GM23248 (cell line): ENCODE measurements around the gene TNNI2. TPM values are rescaled to one million over a fixed set of nuclear protein-coding genes. Genes with fewer than 3 reads are reported as not detected.
A peak's percentile ranks its signal among the peaks of the same experiment; 100 is the strongest.

Experiments used
- DNase-seq: peaks from one replicate; pipeline ENCODE4 v3.0.0-alpha.2; 2015
- H2AFZ ChIP-seq: fragments of 200-600 bp; sonication (generic); 2 replicates; pipeline ENCODE4 v1.6.1; 2016; ENCODE audit warnings: antibody characterized with exemption
- H3F3A ChIP-seq: fragments of 200-600 bp; sonication (generic); 2 replicates; pipeline ENCODE4 v1.6.1; 2016; ENCODE audit warnings: mild to moderate bottlenecking, antibody characterized with exemption, mixed run types; ENCODE audit not compliant: insufficient read depth
- H3K27ac ChIP-seq: fragments of 200-600 bp; sonication (generic); 2 replicates; pipeline ENCODE4 v1.5.1; 2016; ENCODE audit warnings: mild to moderate bottlenecking
- H3K27me3 ChIP-seq: fragments of 200-600 bp; sonication (generic); replicated peaks from 2 replicates; pipeline ENCODE4 v1.6.1; 2016; ENCODE audit warnings: mild to moderate bottlenecking; ENCODE audit not compliant: insufficient read depth
- H3K36me3 ChIP-seq: fragments of 200-600 bp; sonication (generic); 2 replicates; pipeline ENCODE4 v1.6.1; 2016; ENCODE audit warnings: low read depth, mild to moderate bottlenecking
- H3K4me1 ChIP-seq: fragments of 200-600 bp; sonication (generic); 2 replicates; pipeline ENCODE4 v1.6.1; 2016; ENCODE audit warnings: mild to moderate bottlenecking; ENCODE audit not compliant: insufficient read depth
- H3K4me2 ChIP-seq: fragments of 200-600 bp; sonication (generic); one replicate; pipeline ENCODE4 v1.6.1; 2016; ENCODE audit warnings: mild to moderate bottlenecking; ENCODE audit not compliant: unreplicated experiment
- H3K4me3 ChIP-seq: fragments of 200-600 bp; sonication (generic); 2 replicates; pipeline ENCODE4 v1.5.1; 2016; ENCODE audit warnings: mild to moderate bottlenecking
- H3K79me2 ChIP-seq: fragments of 200-600 bp; sonication (generic); 2 replicates; pipeline ENCODE4 v1.6.1; 2016; ENCODE audit warnings: mild to moderate bottlenecking; ENCODE audit not compliant: insufficient read depth
- H3K9ac ChIP-seq: fragments of 200-600 bp; sonication (generic); 2 replicates; pipeline ENCODE4 v1.6.1; 2016; ENCODE audit warnings: mild to moderate bottlenecking
- H3K9me2 ChIP-seq: fragments of 200-600 bp; sonication (generic); 2 replicates; pipeline ENCODE4 v1.6.1; 2016; ENCODE audit warnings: mixed run types, mild to moderate bottlenecking, moderate library complexity; ENCODE audit not compliant: insufficient read depth
- H3K9me3 ChIP-seq: fragments of 200-600 bp; sonication (generic); one replicate; pipeline ENCODE4 v1.6.1; 2017; ENCODE audit warnings: low read depth
- H4K20me1 ChIP-seq: fragments of 200-600 bp; sonication (generic); 2 replicates; pipeline ENCODE4 v1.6.0; 2016; ENCODE audit not compliant: insufficient read depth
- EZH2 ChIP-seq: fragments of 200-600 bp; sonication (generic); IDR thresholded peaks from 2 replicates; pipeline ENCODE4 v1.6.1; 2018; ENCODE audit warnings: antibody characterized with exemption, mild to moderate bottlenecking; ENCODE audit not compliant: insufficient read depth, poor library complexity, severe bottlenecking
- EZH2phosphoT487 ChIP-seq: fragments of 200-600 bp; sonication (generic); IDR thresholded peaks from 2 replicates; pipeline ENCODE4 v1.6.1; 2018; ENCODE audit warnings: antibody characterized with exemption, moderate library complexity, mild to moderate bottlenecking, low read depth; ENCODE audit not compliant: insufficient read depth
- WGBS, 2 experiments: methylation state at CpG; one replicate each; pipeline ENCODE4 v1.1.6; 2015 to 2017; ENCODE audit warnings: low lambda C conversion rate in 2 of 2, low coverage in 1 of 2; ENCODE audit errors: missing lambda C conversion rate in 2 of 2; 5-methylcytosine and 5-hydroxymethylcytosine counted together
- in situ Hi-C: fragments of 300-500 bp; cut with MboI; formaldehyde crosslinking; loops from 2 replicates; pipeline ENCODE4 v1.15.0; 2020
- polyA plus RNA-seq: library from polyadenylated mRNA; unstranded; fragments of >200 nt; fragmentation: Nextera tagmentation; extraction: Ambion mirVana; gene quantifications from 2 replicates; pipeline ENCODE4 v1.2.1, GENCODE V29; 2016
- total RNA-seq: library from RNA; depleted of rRNA; stranded (reverse); fragments of >200 nt; shearing (Covaris generic); gene quantifications from 2 replicates; pipeline ENCODE4 v1.2.3, GENCODE V29; 2014

TNNI2 gene
- total and polyA plus RNA-seq, 2 experiments from 2014 or later = not detected

GRCh38 chr11:1866776-1867175, 28.0 kb downstream of the TNNI2 start:
- H3K9ac ChIP-seq = no peak overlapping the region
- peaks cover 15% of the 10 kb centered on the region for H3K4me1 ChIP-seq
- H3K9me2 ChIP-seq = no peaks in the 10 kb centered on the region
- H3K27me3 ChIP-seq = peaks cover 34% of the 10 kb centered on the region
- no peaks in the 10 kb centered on the region for H3K36me3 ChIP-seq
- H3K4me2 ChIP-seq = no peak overlapping the region
- H3K4me3 ChIP-seq = no peak overlapping the region
- no peaks in the 10 kb centered on the region for H4K20me1 ChIP-seq
- H3K9me3 ChIP-seq = no peaks in the 10 kb centered on the region
- WGBS, 2 experiments = 83 to 87% methylated on average over 15 of the region's 15 CpGs
- TF ChIP-seq EZH2phosphoT487 (no peak), EZH2 (no peak)
- in situ Hi-C loops = loop anchor here (25.0 kb wide), 1 partner anchor 296 kb away; the partner anchor contains the start of genes INS and TH
- no peak for DNase-seq
- no peak overlapping the region for H2AFZ ChIP-seq
- no peaks in the 10 kb centered on the region for H3K79me2 ChIP-seq
- no peaks in the 10 kb centered on the region for H3F3A ChIP-seq
- H3K27ac ChIP-seq = no peak overlapping the region

- Histone ChIP-seq H2AFZ (no peak overlapping the region), H3K9ac (no peak overlapping the region), H4K20me1 (no peaks in the 10 kb centered on the region), H3F3A (no peaks in the 10 kb centered on the region), H3K27ac (no peak overlapping the region), H3K4me3 (no peak overlapping the region), H3K27me3 (peaks cover 34% of the 10 kb centered on the region), H3K4me2 (no peak overlapping the region), H3K36me3 (no peaks in the 10 kb centered on the region), H3K9me2 (no peaks in the 10 kb centered on the region), H3K4me1 (peaks cover 15% of the 10 kb centered on the region), H3K79me2 (no peaks in the 10 kb centered on the region), H3K9me3 (no peaks in the 10 kb centered on the region)
- WGBS, 2 experiments = 56 to 66% methylated on average over 6 to 8 of the region's 8 CpGs
- in situ Hi-C loops = loop anchor here (25.0 kb wide), 1 partner anchor 295 kb away; the partner anchor contains the start of genes INS and TH
- TF ChIP-seq EZH2phosphoT487 (no peak), EZH2 (no peak)
- DNase-seq = no peak
Observed at GRCh38 chr11:1867381-1867780, 28.6 kb downstream of the TNNI2 start.

DNA sequence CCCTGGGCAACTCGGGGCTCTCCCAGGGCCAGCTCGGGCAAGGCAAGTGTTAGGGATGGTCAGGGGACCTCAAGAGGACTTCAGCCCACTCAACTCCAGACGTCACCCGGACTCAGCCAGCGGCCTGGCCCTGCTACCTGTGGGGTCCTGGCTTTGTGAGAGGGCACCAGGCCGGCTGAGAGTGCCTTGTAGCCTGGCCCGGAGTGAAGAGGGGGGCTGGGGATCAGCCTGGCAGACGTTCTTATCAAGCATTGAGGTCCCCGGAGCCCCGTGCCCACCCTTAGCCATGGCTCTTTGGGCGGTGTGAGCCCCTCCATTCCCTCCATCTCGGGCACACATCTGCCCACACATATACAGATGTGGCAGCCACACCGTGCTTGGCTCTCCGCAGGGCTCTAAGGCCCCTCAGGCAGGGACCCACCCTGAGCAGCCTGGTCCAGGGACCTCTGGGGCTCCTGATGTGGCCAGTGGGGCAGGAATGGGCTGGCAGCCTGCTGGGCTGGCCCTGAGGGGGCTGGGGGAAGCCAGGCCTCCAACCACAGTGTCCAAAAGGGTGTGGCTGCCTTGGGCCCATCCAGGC, 29.4 kb downstream of the TNNI2 start:
- in situ Hi-C loops = loop anchor here (25.0 kb wide), 1 partner anchor 294 kb away; the partner anchor contains the start of genes INS and TH
- TF ChIP-seq EZH2 (no peak), EZH2phosphoT487 (no peak)
- Histone ChIP-seq H3F3A (no peaks in the 10 kb centered on the region), H3K36me3 (no peaks in the 10 kb centered on the region), H3K4me1 (peaks cover 12% of the 10 kb centered on the region), H3K4me3 (no peak overlapping the region), H4K20me1 (no peaks in the 10 kb centered on the region), H3K4me2 (no peak overlapping the region), H3K27me3 (peaks cover 34% of the 10 kb centered on the region), H2AFZ (no peak overlapping the region), H3K9me3 (no peaks in the 10 kb centered on the region), H3K9ac (no peak overlapping the region), H3K9me2 (no peaks in the 10 kb centered on the region), H3K79me2 (no peaks in the 10 kb centered on the region), H3K27ac (no peak overlapping the region)
- DNase-seq = no peak
- 52 to 66% methylated on average over 14 of the region's 14 CpGs for WGBS, 2 experiments

GRCh38 chr11:1868636-1869291, 30.0 kb downstream of the TNNI2 start:
- H3F3A ChIP-seq = no peaks in the 10 kb centered on the region
- no peak overlapping the region for H3K27ac ChIP-seq
- no peaks in the 10 kb centered on the region for H3K9me3 ChIP-seq
- H3K79me2 ChIP-seq = no peaks in the 10 kb centered on the region
- no peaks in the 10 kb centered on the region for H3K36me3 ChIP-seq
- WGBS, 2 experiments = 7 to 12% methylated on average over 24 to 25 of the region's 25 CpGs
- H2AFZ ChIP-seq = no peak overlapping the region
- peaks cover 8% of the 10 kb centered on the region for H3K4me1 ChIP-seq
- H3K9me2 ChIP-seq = no peaks in the 10 kb centered on the region
- in situ Hi-C loops = loop anchor here (25.0 kb wide), 1 partner anchor 294 kb away; the partner anchor contains the start of genes INS and TH
- DNase-seq = no peak
- no peak overlapping the region for H3K9ac ChIP-seq
- H3K4me2 ChIP-seq = no peak overlapping the region
- H4K20me1 ChIP-seq = no peaks in the 10 kb centered on the region
- TF ChIP-seq EZH2phosphoT487 (0 out of 2 replicates have a peak, but pooled peaks have one; percentile 43), EZH2 (no peak)
- H3K27me3 ChIP-seq = peaks cover 34% of the 10 kb centered on the region
- no peak overlapping the region for H3K4me3 ChIP-seq
